SK-N-MC (cell line): ENCODE data around the gene TP53AIP1.

Experiments used
- DNase-seq: peaks from one replicate; pipeline ENCODE4 v3.0.0-alpha.2; 2011; ENCODE audit warnings: low read depth, low spot score
- H3K27ac ChIP-seq: fragments of 200-600 bp; sonication (generic); 2 replicates; pipeline ENCODE4 v1.5.1; 2016; ENCODE audit warnings: mixed run types
- H3K36me3 ChIP-seq: fragments of 200-600 bp; sonication (generic); 2 replicates; pipeline ENCODE4 v1.6.1; 2017; ENCODE audit warnings: antibody characterized with exemption, low read length, mixed read lengths; ENCODE audit not compliant: insufficient read depth
- H3K4me3 ChIP-seq: fragments of 200-600 bp; sonication (generic); 2 replicates; pipeline ENCODE4 v1.5.1; 2016
- H3K9ac ChIP-seq: fragments of 200-600 bp; sonication (generic); 2 replicates; pipeline ENCODE4 v1.8.0; 2017; ENCODE audit warnings: mixed run types, mixed read lengths; ENCODE audit not compliant: insufficient read length
- H3K9me3 ChIP-seq: fragments of 200-600 bp; sonication (generic); 2 replicates; pipeline ENCODE4 v1.6.1; 2017; ENCODE audit warnings: low read depth, mild to moderate bottlenecking, antibody characterized with exemption, low read length, moderate library complexity, mixed read lengths
- EZH2 ChIP-seq: fragments of 200-600 bp; sonication (generic); IDR thresholded peaks from one replicate; pipeline ENCODE4 v1.6.1; 2017; ENCODE audit warnings: antibody characterized with exemption
- FOXP2 ChIP-seq: optimal IDR thresholded peaks from 2 replicates; pipeline ENCODE3; 2011; ENCODE audit warnings: mild to moderate bottlenecking, moderate library complexity; ENCODE audit not compliant: insufficient read depth; ENCODE audit errors: extremely low read length, control extremely low read depth
- POLR2AphosphoS5 ChIP-seq: IDR thresholded peaks from 2 replicates; pipeline ENCODE4 v1.6.1; 2012; ENCODE audit warnings: mild to moderate bottlenecking, low read depth, low read length, borderline replicate concordance

Gene TP53AIP1

DNA sequence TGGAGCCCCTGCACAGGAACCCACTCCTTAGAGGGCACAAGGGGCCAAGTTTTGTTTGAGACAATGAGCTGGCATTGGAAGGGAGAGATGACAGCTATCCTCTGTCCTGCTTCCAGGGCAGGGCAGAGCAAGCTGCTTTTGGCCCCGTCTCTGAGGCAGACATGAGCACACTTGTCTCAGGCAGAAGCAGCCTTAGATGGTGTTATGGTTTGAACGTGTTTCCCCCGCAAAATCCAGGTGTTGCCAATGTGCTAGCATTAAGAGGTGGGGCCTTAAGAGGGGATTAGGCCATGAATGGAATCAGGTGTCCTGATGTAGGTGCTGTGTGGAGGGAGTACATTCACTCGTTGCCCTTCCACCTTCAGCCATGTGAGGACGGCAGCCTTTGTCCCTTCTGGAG, 2.5 kb downstream of the TP53AIP1 start:
- no peak for DNase-seq
- Histone ChIP-seq H3K36me3 (no peaks in the 10 kb centered on the region), H3K9me3 (no peaks in the 10 kb centered on the region), H3K27ac (no peak overlapping the region), H3K4me3 (no peak overlapping the region), H3K9ac (no peak overlapping the region)
- TF ChIP-seq EZH2 (no peak), POLR2AphosphoS5 (no peak), FOXP2 (no peak)

DNA sequence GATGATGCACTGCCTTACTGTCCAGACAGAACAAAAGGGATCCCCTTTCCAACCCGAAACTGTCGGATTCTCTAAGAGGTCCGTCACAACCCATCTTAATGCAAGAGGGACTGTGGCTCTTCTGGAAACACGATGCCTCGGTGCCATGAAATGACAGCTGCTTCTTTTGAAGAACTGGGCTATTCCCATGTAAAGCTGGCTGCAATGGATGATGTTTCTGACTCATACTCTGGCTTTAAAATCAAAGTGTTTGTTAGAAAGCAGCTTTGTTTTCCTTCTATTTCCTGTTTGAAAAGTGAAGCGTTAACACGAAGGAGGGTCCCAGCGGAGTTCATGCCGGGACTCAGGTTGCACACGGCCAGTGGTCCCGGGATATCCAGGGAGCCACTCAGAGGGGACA, 3.1 kb downstream of the TP53AIP1 start:
- Histone ChIP-seq H3K9me3 (no peaks in the 10 kb centered on the region), H3K9ac (no peak overlapping the region), H3K27ac (no peak overlapping the region), H3K36me3 (no peaks in the 10 kb centered on the region), H3K4me3 (no peak overlapping the region)
- TF ChIP-seq FOXP2 (no peak), POLR2AphosphoS5 (no peak), EZH2 (no peak)
- no peak for DNase-seq

DNA sequence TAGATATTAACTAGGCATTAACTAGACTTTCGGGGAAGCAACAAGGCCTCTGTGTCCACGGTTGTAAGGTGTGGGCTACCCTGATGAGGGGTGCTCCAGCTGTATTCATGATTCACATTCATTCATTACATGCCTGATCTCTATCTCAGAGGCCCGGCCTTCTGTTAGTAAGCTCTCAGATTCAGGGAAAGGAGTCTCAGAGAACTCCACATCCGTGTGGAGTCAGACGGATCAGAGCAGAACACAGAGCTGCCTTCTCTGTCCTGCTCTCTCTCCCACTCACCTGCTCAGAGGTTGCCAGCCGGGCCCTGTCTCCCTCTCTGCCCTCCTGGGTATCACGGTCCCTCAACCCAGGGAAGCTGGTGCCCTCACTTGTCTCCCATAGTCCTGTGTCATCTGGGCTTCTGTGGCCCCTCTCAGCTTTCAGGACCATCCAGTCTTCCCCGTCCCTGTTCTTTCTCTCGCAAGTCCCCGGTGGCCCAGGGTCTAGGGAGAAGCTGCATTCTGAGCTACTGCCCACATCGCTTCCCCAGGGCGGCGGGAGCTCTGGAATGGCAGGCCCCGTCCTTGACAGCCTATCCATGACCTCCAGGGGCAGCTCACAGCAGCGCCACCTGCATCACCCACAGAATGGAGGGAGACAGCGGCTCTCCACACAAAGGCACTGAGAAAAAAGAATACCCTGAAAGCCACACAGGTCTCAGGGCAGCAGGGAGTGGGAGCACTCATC, 4.3 kb downstream of the TP53AIP1 start:
- H3K27ac ChIP-seq = no peak overlapping the region
- no peak for TF ChIP-seq EZH2
- TF ChIP-seq FOXP2 = no peak
- no peak for TF ChIP-seq POLR2AphosphoS5

DNA sequence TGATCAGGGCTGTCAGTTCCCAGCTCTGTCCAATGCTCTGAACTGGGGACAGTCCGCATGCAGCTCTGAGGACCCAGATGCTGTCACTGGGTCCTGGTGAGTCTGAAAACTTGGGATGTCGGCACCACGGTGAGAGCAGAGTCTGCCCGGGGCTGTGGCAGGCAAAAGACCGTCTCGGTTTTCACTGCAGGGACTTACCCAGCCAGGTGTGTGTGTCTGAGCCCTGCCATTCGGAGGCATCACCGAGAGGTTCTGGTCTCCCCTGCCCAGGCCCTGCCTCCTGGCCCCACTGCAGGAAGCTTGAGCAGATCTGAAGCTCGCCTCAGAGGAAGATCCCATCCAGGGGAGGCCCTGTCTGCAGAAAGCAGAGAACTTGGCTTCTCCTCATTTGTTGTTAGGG, 5.2 kb downstream of the TP53AIP1 start:
- H3K9ac ChIP-seq = no peak overlapping the region
- H3K9me3 ChIP-seq = no peaks in the 10 kb centered on the region
- H3K27ac ChIP-seq = no peak overlapping the region
- TF ChIP-seq EZH2 = no peak
- TF ChIP-seq POLR2AphosphoS5 = no peak
- TF ChIP-seq FOXP2 = no peak
- no peaks in the 10 kb centered on the region for H3K36me3 ChIP-seq
- H3K4me3 ChIP-seq = no peak overlapping the region
- DNase-seq = no peak

More for the DNA sequence above, 4.3 kb downstream of the TP53AIP1 start:
- no peak overlapping the region for H3K9ac ChIP-seq
- no peaks in the 10 kb centered on the region for H3K36me3 ChIP-seq
- H3K9me3 ChIP-seq = no peaks in the 10 kb centered on the region
- no peak for DNase-seq
- no peak overlapping the region for H3K4me3 ChIP-seq

DNA sequence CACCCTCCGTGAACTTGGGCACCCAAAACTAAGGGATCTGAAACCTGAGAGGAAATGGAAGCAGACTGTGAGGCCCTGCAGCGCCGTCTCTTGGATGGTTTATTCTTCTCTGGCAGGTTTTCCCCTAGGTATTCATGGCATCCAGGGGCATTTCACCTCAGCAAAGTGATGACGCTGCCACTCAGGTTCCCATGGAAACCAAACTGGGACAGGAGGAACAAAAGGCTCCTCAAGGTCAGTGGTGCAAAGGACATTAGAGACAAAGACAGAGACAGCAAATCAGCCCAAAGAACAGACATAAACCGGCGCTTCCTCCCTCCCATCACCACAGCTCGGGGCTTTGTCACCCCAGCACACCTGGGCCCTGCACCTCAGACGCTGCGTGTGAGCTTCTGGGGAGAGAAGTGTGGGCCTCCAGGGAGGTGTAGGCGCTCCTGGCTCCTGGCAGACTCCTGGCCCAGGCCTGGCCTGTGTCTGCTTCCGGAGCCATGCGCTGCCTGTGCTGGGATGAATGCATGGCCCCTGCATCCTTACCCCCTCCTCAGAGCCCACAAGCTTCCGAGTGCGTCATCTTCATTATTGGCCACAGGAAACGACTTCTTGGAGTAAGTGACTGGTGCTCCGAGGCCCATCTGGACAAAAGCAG, 5.9 kb downstream of the TP53AIP1 start:
- no peak for DNase-seq
- Histone ChIP-seq H3K9ac (no peak overlapping the region), H3K27ac (no peak overlapping the region), H3K36me3 (no peaks in the 10 kb centered on the region), H3K4me3 (no peak overlapping the region), H3K9me3 (no peaks in the 10 kb centered on the region)
- no peak for TF ChIP-seq POLR2AphosphoS5
- no peak for TF ChIP-seq EZH2
- TF ChIP-seq FOXP2 = no peak

DNA sequence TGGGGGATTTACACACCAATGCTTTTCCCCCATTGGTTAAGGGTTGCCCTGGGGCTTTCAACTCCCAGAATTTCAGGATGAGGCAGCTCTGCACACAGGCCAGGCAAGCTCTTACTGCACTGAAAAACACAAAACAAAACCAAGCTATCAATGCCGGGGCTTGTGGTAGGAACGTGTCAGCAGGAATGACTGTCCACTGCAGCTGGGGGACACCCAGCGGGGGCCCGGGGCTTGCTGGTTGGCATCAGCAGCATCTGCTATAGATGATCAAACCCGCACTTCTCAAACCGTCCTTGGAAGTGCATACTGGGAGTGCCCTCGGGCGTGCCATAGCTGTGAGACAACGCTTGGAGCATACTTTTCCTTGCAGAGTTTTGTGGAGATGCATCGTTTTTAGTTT, 7.7 kb downstream of the TP53AIP1 start:
- TF ChIP-seq FOXP2 = no peak
- TF ChIP-seq EZH2 = no peak
- TF ChIP-seq POLR2AphosphoS5 = no peak
- Histone ChIP-seq H3K36me3 (no peaks in the 10 kb centered on the region), H3K9me3 (no peaks in the 10 kb centered on the region), H3K27ac (no peak overlapping the region), H3K9ac (no peak overlapping the region), H3K4me3 (no peak overlapping the region)
- no peak for DNase-seq

DNA sequence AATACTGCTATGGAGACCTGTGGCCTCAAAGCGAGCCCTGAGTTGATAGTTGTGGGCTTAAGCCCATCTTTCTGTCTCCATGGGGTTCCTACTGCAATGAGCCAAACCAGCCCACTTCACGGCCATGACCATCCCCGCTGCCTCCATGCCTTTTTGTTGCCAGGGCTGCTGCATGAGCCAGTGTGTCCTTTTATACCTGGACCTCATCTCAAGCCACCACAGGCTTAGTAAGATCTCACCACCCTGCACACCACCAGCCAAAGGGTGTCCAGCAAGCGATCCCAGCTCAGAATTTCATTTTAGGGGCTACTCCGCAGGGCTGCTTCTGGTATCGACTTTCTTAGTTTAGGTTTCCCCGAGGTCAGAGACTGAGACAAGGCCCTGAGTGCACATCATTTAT, 8.3 kb downstream of the TP53AIP1 start:
- no peak overlapping the region for H3K9ac ChIP-seq
- no peak for DNase-seq
- TF ChIP-seq EZH2 (no peak), POLR2AphosphoS5 (no peak), FOXP2 (no peak)
- H3K4me3 ChIP-seq = no peak overlapping the region
- no peaks in the 10 kb centered on the region for H3K9me3 ChIP-seq
- no peaks in the 10 kb centered on the region for H3K36me3 ChIP-seq
- no peak overlapping the region for H3K27ac ChIP-seq

DNA sequence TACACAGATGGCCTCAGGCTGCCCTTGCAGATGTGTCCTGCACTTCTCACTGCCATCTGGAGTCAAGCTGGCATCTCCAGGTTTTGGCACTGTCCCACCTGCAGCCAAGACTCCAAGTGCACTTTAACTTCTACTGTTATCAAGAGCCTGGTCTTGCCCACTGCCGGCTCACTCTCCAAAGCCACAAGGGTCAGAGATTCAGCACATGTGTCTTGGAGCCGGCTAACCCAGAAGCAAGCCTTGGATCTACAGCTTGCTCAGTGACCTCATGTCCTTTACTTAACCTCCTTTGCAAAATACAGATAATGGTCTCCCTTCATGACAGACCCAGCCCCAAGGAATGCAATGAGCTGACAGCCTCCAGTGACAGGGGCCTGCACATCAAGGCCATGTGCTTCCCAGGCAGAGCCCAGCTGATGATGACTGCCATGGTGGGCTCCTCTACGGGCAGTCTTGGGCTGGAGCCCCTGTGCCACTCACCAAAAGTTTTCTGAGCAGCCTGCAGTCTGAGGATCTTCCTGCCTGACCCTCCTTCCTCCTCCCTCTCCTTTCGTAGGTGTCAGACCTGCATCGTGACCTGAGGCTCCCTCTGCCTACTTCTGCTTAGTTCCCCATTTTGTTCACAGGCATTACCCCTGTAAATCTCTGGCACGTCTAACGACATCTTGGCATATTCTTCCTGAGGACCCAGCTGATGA, 9.0 kb downstream of the TP53AIP1 start:
- no peak overlapping the region for H3K4me3 ChIP-seq
- no peak overlapping the region for H3K9ac ChIP-seq
- no peaks in the 10 kb centered on the region for H3K9me3 ChIP-seq
- DNase-seq = no peak
- no peaks in the 10 kb centered on the region for H3K36me3 ChIP-seq
- no peak overlapping the region for H3K27ac ChIP-seq
- TF ChIP-seq EZH2 = no peak
- TF ChIP-seq FOXP2 = no peak
- TF ChIP-seq POLR2AphosphoS5 = no peak

DNA sequence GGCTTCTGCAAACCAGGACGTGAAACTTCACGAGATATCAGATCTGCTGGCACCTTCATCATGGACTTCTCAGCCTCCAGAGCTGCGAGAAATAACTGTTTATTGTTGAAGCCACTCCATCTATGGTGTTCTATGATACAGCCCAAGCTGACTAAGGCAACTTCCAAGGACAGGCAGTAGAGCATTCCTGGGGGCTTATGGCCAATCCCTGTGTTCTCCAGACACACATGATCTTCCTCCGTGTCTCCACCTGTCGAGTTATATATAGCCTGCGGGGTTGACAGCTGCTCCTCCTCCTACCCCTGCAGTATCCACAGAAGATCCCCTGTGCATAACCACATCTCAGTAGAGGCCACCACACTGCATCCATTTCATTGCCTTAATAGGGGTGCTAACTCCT, 11.0 kb downstream of the TP53AIP1 start:
- H3K4me3 ChIP-seq = no peak overlapping the region
- DNase-seq = no peak
- no peak overlapping the region for H3K27ac ChIP-seq
- H3K9me3 ChIP-seq = no peaks in the 10 kb centered on the region
- H3K9ac ChIP-seq = no peak overlapping the region
- H3K36me3 ChIP-seq = no peaks in the 10 kb centered on the region
- TF ChIP-seq FOXP2 = no peak
- TF ChIP-seq EZH2 = no peak
- no peak for TF ChIP-seq POLR2AphosphoS5
